Left renal pelvis (tissue), 4 donors: ENCODE results near the gene ACSF3. TPM values are rescaled to one million over a fixed set of nuclear protein-coding genes. Genes with fewer than 3 reads are reported as not detected.

Experiments
- DNase-seq, 4 donors: peaks; one replicate each; pipeline ENCODE4 v3.0.0-alpha.2; 2013; ENCODE audit warnings: low read depth in 4 of 4, low spot score in 3 of 4
- polyA plus RNA-seq, 4 donors: library from polyadenylated mRNA; unstranded; fragments of 120-200 nt; gene quantifications; one replicate each; pipeline ENCODE4 v1.2.1, GENCODE V29; 2013; ENCODE audit not compliant: insufficient read length in 4 of 4

The ACSF3 gene
- polyA plus RNA-seq, 4 donors, result 19.4 to 39.5 (median 28.8) TPM

DNA sequence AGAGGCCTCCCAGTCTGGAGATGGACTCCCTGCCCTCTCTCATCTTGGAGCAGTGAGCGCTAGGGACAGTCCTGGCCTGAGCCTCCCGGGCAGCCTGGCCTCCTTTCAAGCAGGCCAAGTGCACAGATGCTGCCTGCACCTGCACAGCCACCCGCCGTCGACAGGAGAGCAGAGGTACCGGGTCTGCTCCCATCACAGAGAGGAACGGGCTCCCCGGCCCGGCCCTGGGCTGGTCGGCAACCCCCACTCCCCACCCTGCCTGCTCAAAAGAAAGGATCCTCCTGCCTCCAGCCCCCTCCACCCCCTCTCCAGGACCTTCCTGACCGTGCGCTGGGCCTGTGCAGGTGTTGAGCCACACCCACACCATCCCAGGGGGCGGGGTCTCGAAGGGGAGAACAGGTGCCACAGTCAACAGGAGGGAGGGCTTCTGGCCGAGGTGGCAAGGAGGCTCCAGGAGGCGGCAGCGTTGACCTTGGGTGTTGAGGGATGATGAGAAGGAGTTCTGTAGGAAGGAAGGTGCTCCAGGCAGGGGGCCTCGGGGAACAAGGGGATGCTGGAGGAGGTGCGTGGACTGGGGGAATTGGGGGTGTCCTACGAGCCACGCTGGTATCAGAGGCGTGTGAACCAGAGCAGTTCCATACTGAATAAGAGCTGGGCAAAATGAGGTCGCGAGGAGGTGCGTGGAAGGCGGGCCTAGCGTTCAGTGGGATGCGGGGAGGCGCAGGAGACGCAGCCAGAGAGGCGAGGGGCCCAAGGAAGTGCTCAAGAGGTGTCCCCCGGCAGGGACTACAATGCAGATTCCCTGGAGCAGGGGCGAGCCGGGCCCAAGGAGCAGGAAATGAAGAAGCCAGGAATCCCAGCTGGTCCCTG is 76.9 kb downstream of the ACSF3 start:
- no peak for DNase-seq

DNA sequence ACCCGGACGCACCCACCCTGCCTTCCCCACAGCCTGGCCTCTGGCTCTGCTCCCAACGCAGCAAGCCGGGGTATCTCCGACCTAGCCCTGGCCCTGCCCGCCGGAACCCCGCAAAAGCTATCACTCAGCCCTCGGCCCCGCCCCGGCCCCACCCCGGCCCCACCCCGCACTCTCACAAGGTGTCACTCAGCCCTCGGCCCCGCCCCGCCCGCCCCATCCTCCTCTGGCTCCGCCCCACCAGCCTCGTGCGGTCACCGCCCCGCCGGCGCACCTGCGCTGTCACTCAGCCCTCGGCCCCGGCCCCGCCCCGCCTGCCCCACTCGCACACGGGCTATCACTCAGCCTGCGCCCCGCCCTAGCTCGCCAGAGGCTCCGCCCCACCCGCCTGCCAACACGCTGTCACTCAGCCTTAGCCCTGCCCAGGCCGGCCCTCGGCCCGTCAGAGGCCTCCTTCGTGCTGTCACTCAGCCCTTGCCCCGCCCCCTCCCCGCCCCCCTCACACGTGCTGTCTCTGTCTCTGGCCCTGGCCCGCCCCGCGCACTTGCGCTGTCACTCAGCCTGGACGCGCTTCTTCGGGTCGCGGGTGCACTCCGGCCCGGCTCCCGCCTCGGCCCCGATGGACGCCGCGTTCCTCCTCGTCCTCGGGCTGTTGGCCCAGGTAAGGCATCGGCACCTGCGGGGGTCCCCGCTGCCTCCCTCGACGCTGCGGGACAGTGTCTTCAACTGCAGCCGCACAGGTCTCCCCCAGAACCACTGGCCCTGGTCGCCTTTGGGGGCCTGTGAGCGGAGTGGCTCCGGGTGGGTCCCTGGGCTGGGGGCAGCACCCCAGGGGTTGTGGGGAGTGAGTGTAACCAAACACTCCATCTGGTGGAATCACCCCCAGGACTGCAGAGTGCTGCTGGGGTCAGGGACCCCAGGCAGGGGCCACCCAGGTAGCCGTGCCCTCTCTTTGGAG is 77.8 kb downstream of the ACSF3 start, which contains the start of gene CDH15:
TSS of gene CDH15 (plus strand) at position 533 of the 955 bp plus-strand sequence. CDS start at position 617, 84 bp downstream.
- DNase-seq, result peak; percentile 70 to 82 (median 76)

DNA sequence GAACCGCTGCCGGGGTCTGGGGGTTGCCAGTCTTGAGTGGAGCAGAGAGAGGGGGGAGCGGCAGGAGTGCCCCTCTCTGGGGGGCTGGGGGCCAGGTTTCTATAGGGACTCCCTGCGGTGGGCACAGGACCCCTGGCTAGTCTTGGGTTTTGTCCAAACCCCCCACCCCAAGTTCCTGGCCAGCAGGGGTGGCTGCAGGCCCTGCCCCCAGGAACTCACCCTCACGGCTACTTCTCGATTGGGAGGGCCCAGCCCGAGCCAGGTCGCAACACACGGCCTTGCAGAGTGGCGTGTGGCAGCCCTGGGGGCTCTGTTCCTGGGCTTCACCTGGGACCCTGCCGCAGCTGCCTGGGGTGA is 78.5 kb downstream of the ACSF3 start:
- DNase-seq, result no peak

DNA sequence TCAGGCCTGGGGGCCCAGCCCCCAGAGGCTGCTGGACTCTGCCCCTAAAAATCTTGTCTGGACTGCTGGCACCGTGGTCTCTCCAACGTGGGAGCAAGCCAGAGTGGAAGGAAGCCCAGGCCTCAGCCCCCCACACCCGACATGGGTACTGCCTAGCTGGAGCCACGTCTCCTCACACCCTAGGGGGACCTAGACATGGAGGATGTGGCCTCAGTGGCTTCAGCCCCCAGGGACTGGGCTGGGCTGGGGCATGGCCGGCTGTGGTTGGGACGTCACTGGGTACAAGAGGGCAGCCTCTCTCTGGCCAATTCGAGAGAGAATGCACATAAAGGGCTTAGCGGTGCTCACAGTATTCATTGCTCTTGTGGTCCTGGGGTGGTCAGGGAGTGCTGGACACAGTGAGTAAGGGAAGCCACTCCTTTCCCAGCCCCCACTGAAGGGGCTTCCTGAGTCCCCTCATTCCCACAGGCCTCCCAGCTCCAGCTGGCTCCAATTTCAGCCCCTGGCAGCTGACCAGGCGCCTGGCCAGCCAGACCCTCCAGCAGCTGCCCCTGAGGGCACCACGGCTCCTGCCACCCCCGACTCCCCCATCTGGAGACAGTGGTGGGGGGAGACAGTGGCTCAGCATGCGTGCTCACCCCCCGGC is 79.0 kb downstream of the ACSF3 start:
- no peak for DNase-seq

DNA sequence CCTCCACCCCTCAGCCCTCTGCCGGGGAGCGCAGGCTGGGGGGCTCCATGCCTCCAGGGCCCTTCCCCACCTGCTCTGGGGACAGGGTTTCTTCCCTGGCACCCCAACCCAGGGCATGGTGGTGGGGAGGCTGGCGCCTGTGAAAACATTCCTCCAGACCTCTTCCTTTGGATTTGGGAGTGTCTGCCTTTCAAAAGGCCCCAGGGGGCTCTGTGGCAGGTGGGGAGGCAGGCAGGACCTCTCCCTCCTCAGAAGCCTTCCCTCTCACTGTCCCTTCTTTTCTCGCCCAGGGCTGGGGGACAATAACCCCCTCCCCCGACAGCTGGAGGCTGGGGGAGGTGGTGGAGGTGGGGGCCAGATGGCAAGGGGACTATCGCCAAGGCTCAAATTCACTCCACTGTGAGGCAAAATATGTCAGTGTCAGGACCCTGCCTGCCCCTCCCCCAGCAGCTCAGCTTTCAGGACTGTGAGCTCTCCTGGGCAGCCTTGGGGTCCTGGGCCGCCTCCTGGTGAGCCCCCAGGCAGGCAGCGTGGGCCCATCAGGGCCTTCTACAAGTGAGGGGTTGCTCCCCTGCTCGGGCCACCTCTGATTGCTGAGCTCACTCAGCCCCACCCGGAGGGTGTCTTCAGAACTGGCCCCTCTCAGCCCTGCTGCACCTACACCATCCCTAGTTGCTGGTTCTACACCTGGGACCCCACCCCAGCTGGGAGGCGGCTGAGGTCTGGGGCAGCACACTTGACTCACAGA is 79.7 kb downstream of the ACSF3 start:
- DNase-seq, result no peak

DNA sequence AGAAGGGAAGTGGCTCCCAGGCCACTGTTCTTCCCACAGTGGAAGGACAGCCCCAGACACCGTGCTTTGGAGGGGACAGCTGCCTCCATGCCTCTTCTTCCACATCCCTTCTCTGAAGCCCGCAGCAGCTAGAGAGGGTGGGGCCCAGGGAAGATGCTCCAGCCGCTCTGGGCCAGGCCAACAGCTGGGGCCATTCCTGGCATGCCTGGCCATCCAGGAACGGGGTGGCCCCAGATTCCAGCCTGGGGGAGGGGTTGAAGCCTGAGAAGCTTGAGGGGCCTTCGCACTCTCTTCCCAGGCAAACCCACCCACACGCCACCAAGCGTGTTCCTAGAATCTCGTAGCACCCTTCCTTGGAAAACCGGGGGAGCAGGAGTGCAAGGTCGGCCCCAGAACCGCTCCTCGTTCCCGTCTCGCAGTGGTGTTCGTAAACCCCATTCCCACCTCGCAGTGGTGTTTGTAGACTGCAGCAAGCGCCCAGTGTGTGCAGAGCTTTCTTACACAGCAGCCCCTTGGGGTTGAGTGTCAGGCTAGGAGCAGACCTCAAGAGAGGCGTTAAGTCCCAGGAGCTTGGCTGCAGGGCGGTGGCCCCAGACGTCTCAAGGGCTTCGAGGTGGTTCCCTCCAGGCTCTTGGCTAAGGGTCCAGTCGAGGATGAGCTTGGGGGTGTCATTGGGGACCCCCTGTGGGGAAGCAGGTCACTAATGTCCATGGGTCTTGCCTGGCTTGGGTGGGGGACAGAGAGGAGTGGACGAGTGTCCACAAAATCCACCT is 80.6 kb downstream of the ACSF3 start:
- DNase-seq, result no peak

DNA sequence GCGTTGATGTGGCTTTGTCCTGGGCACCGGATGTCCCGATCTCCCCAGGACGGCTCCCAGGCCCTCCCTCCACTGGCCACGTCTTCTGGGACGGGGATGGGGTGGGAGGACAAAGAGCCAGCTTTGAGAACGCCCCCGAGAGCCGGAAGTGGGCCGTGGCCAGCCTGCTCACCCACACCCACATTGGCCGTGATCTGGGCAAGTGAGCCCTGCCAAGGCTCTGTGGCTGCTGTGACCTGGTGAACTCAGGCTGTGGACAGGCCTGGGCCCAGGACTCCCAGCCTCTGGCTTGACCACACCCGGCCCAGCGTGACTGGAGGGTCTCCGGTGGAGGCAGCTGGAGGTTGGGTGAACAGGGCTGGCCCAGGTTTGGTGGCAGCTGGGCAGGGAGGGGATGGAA is 81.2 kb downstream of the ACSF3 start:
- DNase-seq, result no peak

DNA sequence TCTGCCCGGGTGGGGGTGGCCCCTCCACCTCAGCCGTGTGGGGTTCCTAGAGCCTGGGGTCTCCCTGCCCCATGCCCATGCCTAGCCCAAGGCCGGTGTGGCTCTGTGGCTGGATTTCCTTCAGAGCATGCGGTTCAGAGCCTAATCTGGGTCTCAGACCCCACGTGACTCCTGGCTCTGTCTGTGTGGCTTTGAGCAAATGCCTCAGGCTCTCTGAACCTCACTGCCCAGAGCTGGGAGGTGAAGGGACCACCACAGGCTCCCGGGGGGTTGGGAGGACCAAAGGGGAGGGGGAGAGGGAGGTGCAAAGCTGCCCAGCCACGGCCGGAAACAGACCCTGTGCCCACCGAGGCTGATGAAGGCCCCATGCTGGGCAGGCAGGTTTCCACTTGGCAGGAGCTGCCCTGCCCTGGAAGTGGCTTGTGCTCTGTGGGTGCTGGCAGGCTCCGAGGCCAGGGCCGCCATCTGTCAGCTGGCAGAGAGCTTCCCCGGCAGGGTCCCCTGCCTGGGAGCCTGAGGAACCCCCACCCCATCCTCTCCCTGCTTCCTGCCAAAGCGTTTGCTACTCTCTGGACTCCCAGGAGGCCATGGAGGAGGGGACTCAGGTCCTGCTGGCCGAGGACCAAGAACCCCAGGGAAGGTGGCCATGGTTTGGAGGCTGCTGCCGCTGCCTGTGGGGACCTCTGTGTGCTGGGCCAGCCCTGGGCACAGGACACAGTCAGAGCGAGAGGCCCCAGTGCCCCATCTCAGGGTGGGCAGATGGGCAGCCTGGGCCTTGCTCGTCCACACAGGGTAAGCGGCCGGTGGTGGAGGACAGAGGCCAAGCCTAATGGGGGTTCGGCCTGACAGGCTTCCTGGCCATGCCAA is 81.9 kb downstream of the ACSF3 start:
- no peak for DNase-seq

DNA sequence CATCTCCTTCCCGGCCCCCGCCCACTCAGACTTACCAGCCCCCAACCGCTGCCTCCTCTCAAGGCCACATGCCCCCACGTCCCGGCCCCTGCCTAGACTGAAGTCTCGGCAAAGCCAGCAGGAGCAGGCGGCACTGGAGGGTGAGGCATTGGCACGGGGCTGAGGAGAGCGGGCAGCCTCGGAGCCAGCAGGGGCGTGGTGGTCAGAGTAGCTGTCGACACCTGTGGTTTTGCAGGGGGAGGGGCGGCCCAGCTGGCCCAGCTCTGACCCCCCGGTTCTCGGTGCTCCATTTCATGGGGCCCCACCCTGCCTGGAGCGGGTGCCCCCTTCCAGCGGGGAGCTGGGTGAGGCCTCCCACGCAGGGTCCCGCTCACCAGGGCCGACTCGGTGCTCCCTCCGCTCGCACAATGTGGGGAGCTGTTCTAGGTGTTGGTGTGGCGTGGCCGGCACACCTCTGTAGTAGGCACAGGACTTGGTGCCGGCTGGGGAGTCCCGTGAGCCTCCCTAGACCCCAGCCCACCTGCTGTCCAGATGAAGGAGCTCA is 82.6 kb downstream of the ACSF3 start:
- DNase-seq, result no peak

DNA sequence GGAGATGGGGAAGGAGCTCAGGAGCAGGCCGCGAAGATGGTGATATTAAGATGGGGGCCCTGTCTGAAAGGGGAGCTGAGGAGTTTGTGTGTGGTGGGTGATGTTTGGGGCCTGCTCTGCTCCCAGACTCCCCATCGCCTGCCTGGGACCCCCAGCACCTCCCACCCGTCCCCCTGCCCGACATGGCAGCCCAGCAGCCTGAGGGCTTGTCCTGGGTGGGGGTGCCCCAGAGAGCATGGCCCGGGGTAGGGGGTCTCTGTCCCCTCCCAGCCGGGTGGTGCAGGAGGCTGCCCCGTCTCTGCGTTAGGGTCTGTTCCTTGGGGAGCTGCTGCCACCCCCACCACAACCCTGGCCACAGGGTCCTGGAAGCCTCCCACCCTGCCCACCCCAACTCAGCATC is 83.1 kb downstream of the ACSF3 start:
- no peak for DNase-seq

DNA sequence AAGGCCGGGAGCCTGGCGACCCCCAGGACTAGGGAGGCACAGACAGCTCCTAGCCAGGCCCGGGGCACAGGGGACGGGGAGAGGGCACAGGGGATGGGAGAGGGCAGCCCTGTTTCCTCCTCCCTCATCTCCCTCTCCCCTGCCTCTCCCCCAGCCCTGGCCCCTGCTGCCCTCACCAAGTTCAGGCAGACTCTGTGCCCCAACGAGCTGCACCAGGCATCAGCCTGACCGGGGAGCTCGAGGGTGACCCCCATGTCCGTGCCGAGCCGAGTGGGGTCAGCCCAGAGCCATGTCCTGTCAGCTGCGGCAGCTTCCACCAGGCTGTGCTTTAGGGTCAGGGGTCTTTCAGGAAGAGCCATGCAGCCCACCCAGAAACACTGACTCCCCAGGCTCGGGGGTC is 83.8 kb downstream of the ACSF3 start:
- no peak for DNase-seq

DNA sequence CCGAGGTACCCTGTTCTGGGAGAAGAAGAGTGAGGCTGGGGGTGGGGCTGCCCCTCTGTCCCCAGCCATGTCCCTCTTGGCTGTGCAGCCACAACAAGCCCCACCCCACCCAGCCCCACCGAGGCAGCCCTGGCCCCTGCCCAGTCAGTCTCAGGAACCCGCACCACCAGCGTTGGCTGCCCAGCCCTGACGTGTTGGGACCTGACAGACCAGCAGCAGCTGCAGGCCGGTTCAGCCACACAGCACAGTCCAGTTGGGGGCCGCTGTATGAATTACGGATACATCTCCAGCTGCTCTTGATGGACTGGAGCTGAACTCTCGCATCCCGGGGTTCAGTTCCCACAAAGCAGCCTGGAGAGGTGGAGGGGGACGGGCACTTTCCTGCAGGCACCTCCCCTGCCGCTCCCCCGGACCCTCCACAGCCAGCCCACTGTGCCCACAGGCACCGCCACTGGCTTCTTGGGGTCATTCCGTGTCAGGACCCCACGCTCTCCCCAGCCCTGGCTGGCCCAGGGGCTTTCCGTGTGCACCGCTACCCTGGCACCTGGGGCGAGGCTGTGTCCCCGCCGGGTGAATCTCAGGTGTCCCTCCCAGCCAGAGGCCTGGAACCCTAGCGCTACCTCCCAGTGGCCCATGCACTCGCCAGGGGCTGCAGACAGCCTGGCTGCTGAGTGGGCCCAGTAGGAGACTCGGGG is 84.9 kb downstream of the ACSF3 start:
- no peak for DNase-seq

DNA sequence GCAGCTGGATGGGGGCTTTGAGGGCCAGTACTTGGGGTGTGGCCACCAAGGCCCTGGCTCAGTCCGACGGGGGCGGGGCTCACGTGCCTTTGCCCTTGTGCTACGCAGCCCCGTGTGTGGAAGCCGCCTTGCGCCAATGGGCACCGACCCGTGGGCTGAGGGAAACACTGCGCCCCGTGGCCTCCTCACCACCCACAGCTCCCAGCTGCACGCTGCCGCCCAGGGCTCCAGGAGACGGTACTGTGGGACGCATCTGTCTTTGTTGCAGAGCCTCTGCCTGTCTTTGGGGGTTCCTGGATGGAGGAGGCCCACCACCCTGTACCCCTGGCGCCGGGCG is 85.5 kb downstream of the ACSF3 start:
- DNase-seq, result no peak

DNA sequence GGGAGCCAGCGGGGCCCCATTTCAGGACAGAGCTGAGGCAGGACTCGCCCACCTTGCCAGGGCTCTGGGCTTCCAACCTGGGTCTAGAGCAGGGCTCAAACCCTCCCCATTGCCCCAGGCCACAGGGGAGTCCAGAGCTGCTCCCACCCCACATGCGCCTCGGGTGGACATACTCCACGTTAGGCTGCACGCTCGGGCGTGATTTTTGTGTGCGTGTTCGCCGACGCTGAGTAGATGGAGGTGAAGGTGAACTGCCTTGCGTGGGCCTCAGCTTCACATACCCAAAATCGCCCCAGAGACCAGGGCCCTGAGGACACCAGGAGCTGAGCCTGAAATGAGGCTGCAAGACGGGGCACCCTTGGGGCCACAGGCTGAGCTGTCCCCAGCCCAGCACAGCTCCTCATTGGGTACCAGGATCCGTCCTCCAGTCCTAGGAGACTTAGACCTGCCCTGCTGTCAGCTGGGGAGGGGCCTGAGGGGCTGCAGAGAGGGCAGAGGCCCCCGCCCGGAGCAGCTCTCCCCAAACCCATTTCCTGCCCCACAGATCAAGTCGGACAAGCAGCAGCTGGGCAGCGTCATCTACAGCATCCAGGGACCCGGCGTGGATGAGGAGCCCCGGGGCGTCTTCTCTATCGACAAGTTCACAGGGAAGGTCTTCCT is 86.1 kb downstream of the ACSF3 start:
- no peak for DNase-seq

DNA sequence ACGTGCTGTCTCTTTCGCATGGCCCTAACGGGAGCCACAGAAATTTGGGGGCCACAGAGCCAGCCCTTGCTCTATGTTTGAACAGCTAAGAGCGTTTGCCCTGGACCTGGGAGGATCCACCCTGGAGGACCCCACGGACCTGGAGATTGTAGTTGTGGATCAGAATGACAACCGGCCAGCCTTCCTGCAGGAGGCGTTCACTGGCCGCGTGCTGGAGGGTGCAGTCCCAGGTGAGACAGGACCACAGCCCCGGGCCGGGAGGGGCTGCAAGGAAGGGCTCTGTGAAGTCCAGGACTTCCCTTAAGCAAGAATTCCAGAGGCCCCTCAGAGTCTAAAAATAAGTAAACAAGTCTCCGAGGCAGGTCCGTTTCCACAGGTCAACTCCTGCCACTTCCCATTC is 89.8 kb downstream of the ACSF3 start:
- DNase-seq, result no peak

DNA sequence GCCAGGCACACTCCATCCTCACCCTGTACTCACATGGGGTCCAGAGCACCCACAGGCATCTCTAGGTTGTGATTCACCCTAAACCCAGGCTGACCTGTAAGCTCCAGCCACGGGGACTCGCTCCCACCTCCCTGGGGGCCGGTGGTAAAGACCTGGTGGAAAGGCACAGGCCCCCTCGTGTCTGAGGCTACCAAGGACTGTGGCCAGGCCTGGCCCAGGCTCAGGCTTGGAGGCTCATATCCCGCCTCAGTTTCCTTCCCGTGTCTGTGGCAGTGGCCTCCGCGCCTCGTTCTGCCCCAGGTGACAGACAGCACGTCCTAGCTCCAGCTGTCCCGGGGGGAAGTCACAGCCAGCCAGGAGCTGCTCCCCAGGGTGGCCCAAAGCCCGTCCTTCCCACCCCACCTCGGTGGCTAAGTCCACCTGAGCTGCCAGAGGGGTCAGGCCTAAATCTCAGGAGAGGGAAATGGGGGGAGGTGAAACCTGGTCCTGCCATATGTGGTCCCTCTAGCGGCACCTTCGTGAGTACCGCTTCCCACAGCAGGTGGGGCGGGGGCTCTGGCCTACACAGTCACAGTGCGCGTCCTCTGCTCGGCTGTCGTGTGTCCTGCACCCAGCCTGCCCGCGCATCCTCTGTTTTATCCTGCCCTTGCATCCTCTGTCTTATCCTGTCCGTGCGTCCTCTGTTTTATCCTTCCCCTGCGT is 90.5 kb downstream of the ACSF3 start:
- no peak for DNase-seq

DNA sequence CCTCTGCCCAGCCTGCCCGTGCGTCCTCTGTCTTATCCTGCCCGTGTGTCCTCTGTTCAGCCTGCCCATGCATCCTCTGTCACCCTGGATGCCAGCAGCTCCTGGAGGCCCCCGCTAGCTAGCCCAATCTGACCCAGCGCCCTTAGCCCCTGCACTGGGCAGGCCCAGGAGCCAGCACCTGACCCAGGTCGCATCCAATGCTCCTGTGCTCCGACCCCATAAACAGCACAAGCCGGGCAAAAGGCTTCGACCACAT is 91.0 kb downstream of the ACSF3 start:
- no peak for DNase-seq
